ENCODE results near the gene FOXP1.

DNA sequence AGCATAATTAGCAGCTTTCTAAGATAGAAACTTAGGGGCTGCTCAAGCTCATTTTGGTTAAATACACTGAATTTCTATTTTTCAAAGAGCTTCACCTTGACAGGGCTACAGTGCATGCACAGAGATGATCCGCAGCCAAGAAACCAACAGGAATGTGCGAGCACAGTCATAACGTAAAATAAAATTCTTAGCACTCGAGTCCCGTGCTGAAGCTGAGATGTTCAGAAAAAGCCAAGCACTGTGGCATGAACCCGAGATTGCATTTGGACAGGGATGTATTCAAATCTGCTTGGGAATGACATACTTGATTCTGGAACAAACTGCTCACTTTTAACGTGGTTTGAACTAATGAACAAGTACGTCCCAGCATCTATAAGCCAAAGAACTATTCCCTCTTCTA is 340.3 kb downstream of the FOXP1 start:
- TF ChIP-seq CTCF (IDR thresholded peaks at IDR 0.05) (no peak), POLR2A (IDR thresholded peaks at IDR 0.05) (no peak), POLR2AphosphoS5 (IDR thresholded peaks at IDR 0.05) (peak in 1 of 3 donors; percentile 49)
